HepG2 (cell line): ENCODE measurements around the gene HYAL2. TPM values are rescaled to one million over a fixed set of nuclear protein-coding genes. Genes with fewer than 3 reads are reported as not detected.

Source experiments
- ELF3 ChIP-seq: IDR thresholded peaks from 2 replicates; pipeline ENCODE4 v1.6.1; 2016; ENCODE audit warnings: missing genetic modification reagents, missing compliant biosample characterization
- ERF ChIP-seq: IDR thresholded peaks from 2 replicates; pipeline ENCODE4 v1.6.1; 2018; ENCODE audit warnings: missing biosample characterization, missing genetic modification reagents
- HNRNPLL ChIP-seq: fragments of 200-400 bp; formaldehyde crosslinking; IDR thresholded peaks from 2 replicates; pipeline ENCODE4 v1.6.1; 2017; ENCODE audit warnings: mild to moderate bottlenecking, low read depth, low read length; ENCODE audit not compliant: poor library complexity, severe bottlenecking
- MEF2D ChIP-seq: sonication (generic); formaldehyde crosslinking; IDR thresholded peaks from 2 replicates; pipeline ENCODE4 v1.5.1; 2020; ENCODE audit warnings: mild to moderate bottlenecking, missing genetic modification reagents
- MIER3 ChIP-seq: IDR thresholded peaks from 2 replicates; pipeline ENCODE4 v1.6.1; 2016; ENCODE audit warnings: missing compliant biosample characterization, borderline replicate concordance
- PHF20 ChIP-seq: sonication (generic); formaldehyde crosslinking; IDR thresholded peaks from 2 replicates; pipeline ENCODE4 v1.5.0; 2020; ENCODE audit warnings: mild to moderate bottlenecking, missing genetic modification reagents
- RFXANK ChIP-seq: IDR thresholded peaks from 2 replicates; pipeline ENCODE4 v1.6.1; 2016
- SAP130 ChIP-seq: IDR thresholded peaks from 2 replicates; pipeline ENCODE4 v1.6.1; 2016; ENCODE audit warnings: low read depth
- SETDB1 ChIP-seq: sonication (generic); formaldehyde crosslinking; IDR thresholded peaks from 2 replicates; pipeline ENCODE4 v1.5.1; 2020; ENCODE audit warnings: missing genetic modification reagents, mild to moderate bottlenecking, borderline replicate concordance
- SNAPC2 ChIP-seq: sonication (generic); formaldehyde crosslinking; IDR thresholded peaks from 2 replicates; pipeline ENCODE4 v1.8.1; 2022; ENCODE audit warnings: mild to moderate bottlenecking, missing genetic modification reagents
- TAF1 ChIP-seq: sonication (generic); formaldehyde crosslinking; IDR thresholded peaks from 2 replicates; pipeline ENCODE4 v1.4.0; 2020; ENCODE audit warnings: missing genetic modification reagents
- TCF7 ChIP-seq: sonication (generic); IDR thresholded peaks from 2 replicates; pipeline ENCODE4 v1.6.1; 2016; ENCODE audit warnings: antibody characterized with exemption, low read depth
- TEAD3 ChIP-seq: optimal IDR thresholded peaks from 2 replicates; pipeline ENCODE3; 2016; ENCODE audit warnings: borderline replicate concordance
- ZNF138 ChIP-seq: sonication (generic); formaldehyde crosslinking; IDR thresholded peaks from 2 replicates; pipeline ENCODE4 v1.5.0; 2020; ENCODE audit warnings: mild to moderate bottlenecking, low read depth, missing genetic modification reagents
- ZNF337 ChIP-seq: sonication (generic); formaldehyde crosslinking; IDR thresholded peaks from 2 replicates; pipeline ENCODE4 v1.5.1; 2020; ENCODE audit warnings: missing genetic modification reagents, low read depth, mild to moderate bottlenecking, borderline replicate concordance
- ZNF414 ChIP-seq: sonication (generic); formaldehyde crosslinking; IDR thresholded peaks from 2 replicates; pipeline ENCODE4 v1.5.0; 2020; ENCODE audit warnings: missing genetic modification reagents
- ZNF614 ChIP-seq: IDR thresholded peaks from 2 replicates; pipeline ENCODE4 v1.6.1; 2018; ENCODE audit warnings: missing biosample characterization, missing genetic modification reagents, inconsistent platforms, borderline replicate concordance
- ZNF644 ChIP-seq: IDR thresholded peaks from 2 replicates; pipeline ENCODE4 v1.6.1; 2016; ENCODE audit warnings: low read depth
- ZNF660 ChIP-seq: sonication (generic); formaldehyde crosslinking; IDR thresholded peaks from 2 replicates; pipeline ENCODE4 v1.5.1; 2020; ENCODE audit warnings: mild to moderate bottlenecking, low read depth, missing genetic modification reagents, borderline replicate concordance
- ZNF720 ChIP-seq: sonication (generic); formaldehyde crosslinking; IDR thresholded peaks from 2 replicates; pipeline ENCODE4 v1.4.0; 2020; ENCODE audit warnings: missing genetic modification reagents
- ZNF766 ChIP-seq: sonication (generic); formaldehyde crosslinking; IDR thresholded peaks from 2 replicates; pipeline ENCODE4 v1.5.0; 2020; ENCODE audit warnings: missing genetic modification reagents, borderline replicate concordance
- ZNF839 ChIP-seq: sonication (generic); formaldehyde crosslinking; IDR thresholded peaks from 2 replicates; pipeline ENCODE4 v1.4.0; 2020; ENCODE audit warnings: missing genetic modification reagents, mild to moderate bottlenecking, borderline replicate concordance
- polyA plus RNA-seq, 8 experiments: library from polyadenylated mRNA; depleted of rRNA in 3 of 8; stranded (reverse) in 7 of 8; unstranded in 1 of 8; fragments of >200 nt; fragmentation: Illumina TruSeq in 4 of 8; extraction: Trizol in 4 of 8; gene quantifications; 2 replicates each; pipeline versions ENCODE4 v1.2.1 to v1.2.3, GENCODE V29; 2011 to 2016; ENCODE audit warnings: low read depth in 4 of 8, missing spikeins in 1 of 8, mixed read lengths in 1 of 8; ENCODE audit not compliant: insufficient read depth in 1 of 8
- total RNA-seq, 5 experiments: library from RNA; depleted of rRNA; stranded (reverse); fragments of >200 nt; fragmentation: Illumina TruSeq; extraction: Trizol; gene quantifications; 2 replicates each; pipeline ENCODE4 v1.2.3, GENCODE V29; 2016; ENCODE audit warnings: low read depth in 1 of 5
- TF ChIP-seq, protein P1 (sequence below): sonication (generic); formaldehyde crosslinking; IDR thresholded peaks from 2 replicates; pipeline ENCODE4 v1.8.1; 2023; ENCODE audit warnings: mild to moderate bottlenecking, missing genetic modification reagents, borderline replicate concordance
- TF ChIP-seq, protein P2 (sequence below): sonication (generic); formaldehyde crosslinking; IDR thresholded peaks from 2 replicates; pipeline ENCODE4 v1.4.0; 2020; ENCODE audit warnings: missing genetic modification reagents, borderline replicate concordance
- TF ChIP-seq, protein P3 (sequence below): sonication (generic); formaldehyde crosslinking; IDR thresholded peaks from 2 replicates; pipeline ENCODE4 v1.4.0; 2020; ENCODE audit warnings: mild to moderate bottlenecking, low read depth, missing genetic modification reagents
- TF ChIP-seq, protein P4 (sequence below): sonication (generic); formaldehyde crosslinking; IDR thresholded peaks from 2 replicates; pipeline ENCODE4 v1.8.1; 2023; ENCODE audit warnings: mild to moderate bottlenecking, missing genetic modification reagents

The HYAL2 gene
- total and polyA plus RNA-seq, 2 of the 13 experiments (the other 11 are each of a cell fraction or from before 2014, with no cell fraction given), result 76.2 to 102 TPM

DNA sequence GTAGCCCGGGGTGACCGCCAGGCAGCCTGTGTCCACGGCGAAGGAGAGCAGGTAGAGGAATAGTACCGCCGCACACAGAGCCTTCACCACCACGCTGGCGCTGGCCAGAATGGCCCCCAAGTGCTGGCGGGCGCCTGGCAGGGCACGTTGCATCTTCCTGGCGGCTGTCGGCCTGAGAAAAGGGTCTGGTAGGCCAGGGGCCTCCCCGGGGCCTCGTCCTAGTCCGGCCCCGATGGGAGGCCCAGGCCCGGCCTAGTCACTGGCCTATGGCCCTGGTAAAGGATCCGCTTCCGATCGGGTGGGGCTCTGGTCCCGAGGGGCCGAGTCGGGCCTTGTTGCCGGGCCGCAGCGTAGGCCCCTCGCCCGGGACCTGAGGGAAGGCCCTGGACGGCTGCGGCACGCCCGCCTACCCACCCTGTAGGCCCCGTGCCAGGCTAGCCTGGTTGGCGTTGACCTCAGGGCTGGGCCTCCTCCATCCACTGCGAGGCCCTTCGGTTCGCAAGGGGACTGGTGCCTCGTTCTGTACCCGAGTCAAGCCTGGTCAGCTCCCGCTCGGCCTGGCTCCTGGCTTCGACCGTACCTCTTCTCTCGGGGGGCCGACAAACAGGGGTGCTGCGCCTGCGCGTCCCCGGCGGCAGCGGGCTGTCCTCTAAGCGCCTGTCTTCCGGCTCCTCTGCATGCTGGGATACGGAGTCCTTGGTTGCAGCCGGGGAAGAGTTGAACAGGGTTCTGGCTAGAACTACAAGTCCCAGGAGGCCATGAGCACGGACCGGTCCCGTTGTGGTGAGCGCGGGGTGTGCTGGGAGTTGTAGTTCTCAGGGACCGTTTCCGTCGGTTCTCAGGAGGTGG is 36.6 kb upstream of the HYAL2 start, which contains the start of gene TMEM115 (continued):
- peak; percentile 58; the same call in 1 of the 2 replicates for TF ChIP-seq ZNF614 (CRISPR knock-in tag)
- peak; percentile 55 for TF ChIP-seq HNRNPLL
- TF ChIP-seq ZNF414, result peak; percentile 57; the same call in 1 of the 2 replicates
- no peak for TF ChIP-seq ZNF337 (CRISPR knock-in tag)
- no peak for TF ChIP-seq RFXANK (CRISPR knock-in tag)
- no peak for TF ChIP-seq TCF7
- TF ChIP-seq, protein P1, sequence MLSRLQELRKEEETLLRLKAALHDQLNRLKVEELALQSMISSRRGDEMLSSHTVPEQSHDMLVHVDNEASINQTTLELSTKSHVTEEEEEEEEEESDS, result no peak
- TF ChIP-seq TAF1 (CRISPR knock-in tag), result peak; percentile 79
- no peak for TF ChIP-seq SNAPC2 (CRISPR knock-in tag)
- TF ChIP-seq SETDB1, result no peak
- TF ChIP-seq ZNF839, result no peak
- TF ChIP-seq ZNF720 (CRISPR knock-in tag), result no peak
- TF ChIP-seq, protein P2, sequence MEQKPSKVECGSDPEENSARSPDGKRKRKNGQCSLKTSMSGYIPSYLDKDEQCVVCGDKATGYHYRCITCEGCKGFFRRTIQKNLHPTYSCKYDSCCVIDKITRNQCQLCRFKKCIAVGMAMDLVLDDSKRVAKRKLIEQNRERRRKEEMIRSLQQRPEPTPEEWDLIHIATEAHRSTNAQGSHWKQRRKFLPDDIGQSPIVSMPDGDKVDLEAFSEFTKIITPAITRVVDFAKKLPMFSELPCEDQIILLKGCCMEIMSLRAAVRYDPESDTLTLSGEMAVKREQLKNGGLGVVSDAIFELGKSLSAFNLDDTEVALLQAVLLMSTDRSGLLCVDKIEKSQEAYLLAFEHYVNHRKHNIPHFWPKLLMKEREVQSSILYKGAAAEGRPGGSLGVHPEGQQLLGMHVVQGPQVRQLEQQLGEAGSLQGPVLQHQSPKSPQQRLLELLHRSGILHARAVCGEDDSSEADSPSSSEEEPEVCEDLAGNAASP, result no peak; the same call in none of the 2 replicates
- TF ChIP-seq MEF2D (CRISPR knock-in tag), result peak; percentile 51; the same call in 1 of the 2 replicates
- TF ChIP-seq ZNF138 (CRISPR knock-in tag), result no peak; the same call in 1 of the 2 replicates
- peak; percentile 73 for TF ChIP-seq SAP130 (CRISPR knock-in tag)
- peak; percentile 74 for TF ChIP-seq PHF20
- TF ChIP-seq ZNF660 (CRISPR knock-in tag), result no peak
- no peak for TF ChIP-seq ZNF644 (CRISPR knock-in tag)
- TF ChIP-seq TEAD3, result no peak
- TF ChIP-seq, protein P3, sequence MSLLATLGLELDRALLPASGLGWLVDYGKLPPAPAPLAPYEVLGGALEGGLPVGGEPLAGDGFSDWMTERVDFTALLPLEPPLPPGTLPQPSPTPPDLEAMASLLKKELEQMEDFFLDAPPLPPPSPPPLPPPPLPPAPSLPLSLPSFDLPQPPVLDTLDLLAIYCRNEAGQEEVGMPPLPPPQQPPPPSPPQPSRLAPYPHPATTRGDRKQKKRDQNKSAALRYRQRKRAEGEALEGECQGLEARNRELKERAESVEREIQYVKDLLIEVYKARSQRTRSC (CRISPR knock-in tag), result no peak
- peak; percentile 84; the same call in 1 of the 2 replicates for TF ChIP-seq MIER3 (CRISPR knock-in tag)
- TF ChIP-seq, protein P4, sequence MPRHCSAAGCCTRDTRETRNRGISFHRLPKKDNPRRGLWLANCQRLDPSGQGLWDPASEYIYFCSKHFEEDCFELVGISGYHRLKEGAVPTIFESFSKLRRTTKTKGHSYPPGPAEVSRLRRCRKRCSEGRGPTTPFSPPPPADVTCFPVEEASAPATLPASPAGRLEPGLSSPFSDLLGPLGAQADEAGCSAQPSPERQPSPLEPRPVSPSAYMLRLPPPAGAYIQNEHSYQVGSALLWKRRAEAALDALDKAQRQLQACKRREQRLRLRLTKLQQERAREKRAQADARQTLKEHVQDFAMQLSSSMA (CRISPR knock-in tag), result no peak
- peak; percentile 70; the same call in 1 of the 2 replicates for TF ChIP-seq ZNF766 (CRISPR knock-in tag)
- TF ChIP-seq ELF3, result peak; percentile 92
- peak; percentile 84 for TF ChIP-seq ERF
